Measurements from ENCODE around the gene ATXN1. TPM values are rescaled to one million over a fixed set of nuclear protein-coding genes. Genes with fewer than 3 reads are reported as not detected.

ATXN1 gene
- total and polyA plus RNA-seq, 2 of the 8 experiments (the other 6 are each of a cell fraction or from before 2014, with no cell fraction given): 1.6 to 4.0 TPM

DNA sequence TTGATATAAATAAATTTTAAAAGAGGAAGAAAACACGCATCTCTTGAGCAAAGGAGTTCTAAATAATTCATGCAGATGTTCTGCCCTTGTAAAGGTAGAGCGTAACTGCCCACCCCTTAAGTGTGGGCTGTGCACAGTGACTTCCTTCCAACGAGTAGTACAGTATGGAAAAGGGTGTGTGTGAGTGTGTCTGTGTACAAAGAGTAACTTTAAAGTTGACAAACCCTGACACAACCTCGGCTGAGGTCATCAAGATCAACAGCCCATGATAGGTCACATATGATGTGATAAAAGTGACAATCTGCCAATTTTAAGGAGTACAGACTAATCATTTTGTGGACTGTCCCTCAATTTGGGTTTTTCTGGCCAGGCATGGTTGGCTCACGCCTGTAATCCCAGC lies 225.7 kb downstream of the ATXN1 start:
- no peaks in the 10 kb centered on the region for H4K20me1 ChIP-seq (replicated peaks in 1 of 2; ENCODE audit: control insufficient read depth in 1 of 2, insufficient read depth in 2 of 2, low read length in 2 of 2)
- H3K4me1 ChIP-seq (replicated peaks in 1 of 4; ENCODE audit: control insufficient read depth in 3 of 4, insufficient read depth in 4 of 4, low read length in 3 of 4): no peaks in the 10 kb centered on the region
- H3K18ac ChIP-seq (ENCODE audit: extremely low read depth, low read length): no peak overlapping the region
- no peak overlapping the region for H4K91ac ChIP-seq (replicated peaks; ENCODE audit: insufficient read length, low read length)
- WGBS, 2 experiments (ENCODE audit: extremely low coverage in 1 of 2, insufficient coverage in 1 of 2, insufficient read length in 1 of 2, insufficient replicate concordance in 2 of 2, low coverage in 1 of 2, low lambda C conversion rate in 2 of 2, missing lambda C conversion rate in 1 of 2): 83% methylated on average over 5 of the region's 5 CpGs; no CpG with 5 or more reads in 1 of the 2 experiments
- H4K5ac ChIP-seq (ENCODE audit: insufficient read length, low read depth, low read length): no peak overlapping the region
- no peak overlapping the region for H2AK5ac ChIP-seq (ENCODE audit: low read depth, low read length)
- H3K23me2 ChIP-seq (ENCODE audit: low read depth, low read length): no peaks in the 10 kb centered on the region
- no peaks in the 10 kb centered on the region for H3K27me3 ChIP-seq (replicated peaks in 1 of 4; ENCODE audit: control insufficient read depth in 3 of 4, extremely low read depth in 1 of 4, insufficient read depth in 3 of 4, low read length in 3 of 4)
- no peak overlapping the region for H3K4ac ChIP-seq (replicated peaks; ENCODE audit: insufficient read length, low read depth, low read length)
- ChIA-PET CTCF (ENCODE audit: partially characterized antibody) (interaction anchor here (1.1 to 1.7 kb wide), 2 partner anchors 19 to 195 kb away, joined by 3 to 5 read pairs; no protein-coding TSS in a partner anchor), POLR2A (ENCODE audit: partially characterized antibody) (no interaction called here)
- H3K4me2 ChIP-seq (ENCODE audit: insufficient read depth in 1 of 2, low read depth in 2 of 2, low read length in 2 of 2): no peak overlapping the region
- no peak overlapping the region for H2BK5ac ChIP-seq (ENCODE audit: low read depth, low read length)
- no peak overlapping the region for H3K4me3 ChIP-seq (ENCODE audit: extremely low read depth in 1 of 4, insufficient read depth in 2 of 4, low read depth in 3 of 4, low read length in 4 of 4)
- H2BK20ac ChIP-seq (ENCODE audit: low read length): no peak overlapping the region
- H3K9ac ChIP-seq (replicated peaks in 1 of 4; ENCODE audit: extremely low read depth in 1 of 4, low read depth in 3 of 4, low read length in 3 of 4): no peak overlapping the region
- no peaks in the 10 kb centered on the region for H3K36me3 ChIP-seq (ENCODE audit: control insufficient read depth in 2 of 4, insufficient read depth in 4 of 4, low read length in 3 of 4)
- H3K27ac ChIP-seq (ENCODE audit: low read depth, low read length): no peak overlapping the region
- no peak overlapping the region for H2BK120ac ChIP-seq (replicated peaks; ENCODE audit: low read depth, low read length)
- H3K14ac ChIP-seq (ENCODE audit: insufficient read length): no peak overlapping the region
- no peak overlapping the region for H2AFZ ChIP-seq (ENCODE audit: low read length)
- no peak for DNase-seq (ENCODE audit: low read depth in 1 of 2, low spot score in 2 of 2)
- no peak overlapping the region for H2BK15ac ChIP-seq (ENCODE audit: low read length)
- H3K79me1 ChIP-seq (ENCODE audit: low read depth, low read length): no peaks in the 10 kb centered on the region
- no peak for FAIRE-seq
- H3K9me3 ChIP-seq (ENCODE audit: insufficient read depth in 2 of 2, low read depth in 1 of 2, low read length in 1 of 2): no peaks in the 10 kb centered on the region
- no peak overlapping the region for H2BK12ac ChIP-seq (ENCODE audit: low read depth, low read length)
- no peak overlapping the region for H3K23ac ChIP-seq (ENCODE audit: insufficient read length)
- no peak overlapping the region for H3K56ac ChIP-seq (replicated peaks; ENCODE audit: insufficient read length, low read depth, low read length)
- H4K8ac ChIP-seq (ENCODE audit: extremely low read depth, insufficient read depth, low read length): no peak overlapping the region
- no peaks in the 10 kb centered on the region for H3K79me2 ChIP-seq (ENCODE audit: control insufficient read depth in 1 of 2, insufficient read depth in 2 of 2, low read length in 2 of 2)
- no peak for TF ChIP-seq KDM1A (IDR thresholded peaks at IDR 0.05; ENCODE audit: borderline replicate concordance, low read length)
- TF ChIP-seq JUND (IDR thresholded peaks at IDR 0.05; ENCODE audit: low read length): no peak
- TF ChIP-seq, protein P1, sequence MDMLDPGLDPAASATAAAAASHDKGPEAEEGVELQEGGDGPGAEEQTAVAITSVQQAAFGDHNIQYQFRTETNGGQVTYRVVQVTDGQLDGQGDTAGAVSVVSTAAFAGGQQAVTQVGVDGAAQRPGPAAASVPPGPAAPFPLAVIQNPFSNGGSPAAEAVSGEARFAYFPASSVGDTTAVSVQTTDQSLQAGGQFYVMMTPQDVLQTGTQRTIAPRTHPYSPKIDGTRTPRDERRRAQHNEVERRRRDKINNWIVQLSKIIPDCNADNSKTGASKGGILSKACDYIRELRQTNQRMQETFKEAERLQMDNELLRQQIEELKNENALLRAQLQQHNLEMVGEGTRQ (IDR thresholded peaks at IDR 0.05; ENCODE audit: low read length): no peak
- TF ChIP-seq HDAC6 (IDR thresholded peaks at IDR 0.05; ENCODE audit: low read depth, low read length): no peak
- TF ChIP-seq, protein P2, sequence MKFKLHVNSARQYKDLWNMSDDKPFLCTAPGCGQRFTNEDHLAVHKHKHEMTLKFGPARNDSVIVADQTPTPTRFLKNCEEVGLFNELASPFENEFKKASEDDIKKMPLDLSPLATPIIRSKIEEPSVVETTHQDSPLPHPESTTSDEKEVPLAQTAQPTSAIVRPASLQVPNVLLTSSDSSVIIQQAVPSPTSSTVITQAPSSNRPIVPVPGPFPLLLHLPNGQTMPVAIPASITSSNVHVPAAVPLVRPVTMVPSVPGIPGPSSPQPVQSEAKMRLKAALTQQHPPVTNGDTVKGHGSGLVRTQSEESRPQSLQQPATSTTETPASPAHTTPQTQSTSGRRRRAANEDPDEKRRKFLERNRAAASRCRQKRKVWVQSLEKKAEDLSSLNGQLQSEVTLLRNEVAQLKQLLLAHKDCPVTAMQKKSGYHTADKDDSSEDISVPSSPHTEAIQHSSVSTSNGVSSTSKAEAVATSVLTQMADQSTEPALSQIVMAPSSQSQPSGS (IDR thresholded peaks at IDR 0.05; ENCODE audit: low read length): no peak
- no peak for TF ChIP-seq BACH1 (IDR thresholded peaks at IDR 0.05; ENCODE audit: low read length)
- TF ChIP-seq SUZ12 (IDR thresholded peaks at IDR 0.05; ENCODE audit: low read length): no peak
- no peak for TF ChIP-seq TCF12 (IDR thresholded peaks at IDR 0.05; ENCODE audit: low read depth, low read length)
- no peak for TF ChIP-seq KDM4A (IDR thresholded peaks at IDR 0.05; ENCODE audit: low read depth, low read length, severe bottlenecking)
- no peak for TF ChIP-seq SRF (IDR thresholded peaks at IDR 0.05; ENCODE audit: low read depth, low read length)
- no peak for TF ChIP-seq ASH2L (IDR thresholded peaks at IDR 0.05; ENCODE audit: low read length)
- TF ChIP-seq TAF1 (IDR thresholded peaks at IDR 0.05; ENCODE audit: low read depth, low read length): no peak
- no peak for TF ChIP-seq RFX5 (IDR thresholded peaks at IDR 0.05; ENCODE audit: borderline replicate concordance, low read depth, low read length)
